ENCODE measurements around the gene CCNE1.

Gene CCNE1

DNA sequence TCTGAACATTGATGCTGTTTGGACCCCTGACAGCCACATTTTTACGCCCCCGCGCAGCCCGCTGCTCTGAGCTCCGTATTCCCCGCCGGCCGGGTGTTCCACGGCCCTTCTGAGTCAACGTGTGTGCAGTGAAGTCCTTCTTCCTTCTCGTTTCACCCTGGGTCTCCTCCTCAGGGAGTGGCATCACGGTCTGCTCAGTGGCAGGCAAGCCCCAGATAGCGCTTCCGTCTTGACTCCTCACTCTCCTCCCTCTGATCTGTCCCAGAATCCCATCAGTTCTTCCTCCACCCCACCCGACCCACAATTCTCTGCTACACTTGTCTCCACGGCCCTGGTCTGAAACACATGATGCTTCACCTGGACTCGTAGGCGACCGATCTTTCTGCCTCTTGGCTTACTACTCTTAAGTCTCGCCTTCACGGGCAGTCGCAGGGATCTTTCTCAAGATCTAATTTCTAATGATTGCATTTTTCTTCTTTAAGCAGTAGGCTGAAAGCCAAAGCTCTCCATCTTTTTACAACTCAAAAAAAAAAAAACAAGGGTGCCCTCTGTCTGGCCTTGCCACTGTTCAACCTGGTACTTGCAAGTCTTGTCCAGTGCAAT lies 33.9 kb downstream of the CCNE1 start:
- DNase-seq, result peak; percentile 59

DNA sequence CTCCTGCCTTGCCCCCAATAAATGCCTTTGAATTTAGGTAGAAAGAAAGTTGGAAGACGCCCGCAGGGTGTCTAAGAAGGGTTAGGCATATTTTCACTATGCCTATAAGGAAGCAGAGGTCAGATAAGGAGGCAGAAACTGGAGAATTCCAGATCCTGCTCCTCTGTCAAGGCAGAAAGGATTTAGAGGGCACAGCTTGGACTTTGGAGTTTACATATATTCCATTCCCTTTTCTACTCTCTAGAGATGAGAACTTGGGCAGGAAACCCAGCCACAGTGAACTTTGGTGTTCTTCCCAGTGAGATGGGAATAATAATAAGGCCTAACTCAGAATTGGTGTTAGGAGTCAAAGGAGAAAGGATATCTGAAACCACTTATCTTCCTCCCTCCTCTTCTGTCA lies 37.4 kb downstream of the CCNE1 start:
- no peak for DNase-seq

DNA sequence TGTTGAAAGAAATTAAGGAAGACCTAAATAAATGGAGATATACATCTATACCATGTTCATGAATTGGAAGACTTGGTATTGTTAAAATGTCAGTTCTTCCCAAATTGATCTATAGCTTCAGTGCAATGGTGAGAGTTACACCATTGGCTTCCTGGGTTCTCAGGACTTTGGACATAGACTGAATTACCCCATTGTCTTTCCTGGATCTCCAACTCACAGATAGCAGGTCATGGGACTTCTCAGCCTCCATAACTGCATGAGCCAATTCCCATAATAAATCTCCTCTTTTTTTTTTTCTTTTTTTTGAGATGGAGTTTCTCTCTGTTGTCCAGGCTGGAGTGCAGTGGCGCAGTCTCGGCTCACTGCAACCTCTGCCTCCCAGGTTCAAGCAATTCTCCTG lies 38.7 kb downstream of the CCNE1 start:
- DNase-seq, result no peak

- peak; percentile 56 for DNase-seq
These were observed 40.2 kb downstream of the CCNE1 start for GRCh38 chr19:29851769-29852521.

GRCh38 chr19:29854033-29854432 lies 42.2 kb downstream of the CCNE1 start:
- no peak for DNase-seq

GRCh38 chr19:29855087-29855486 lies 43.3 kb downstream of the CCNE1 start:
- DNase-seq, result no peak

- DNase-seq, result no peak
These were observed 44.1 kb downstream of the CCNE1 start for GRCh38 chr19:29855741-29856500.

GRCh38 chr19:29858000-29858596 lies 46.3 kb downstream of the CCNE1 start:
- peak; percentile 58 for DNase-seq

DNA sequence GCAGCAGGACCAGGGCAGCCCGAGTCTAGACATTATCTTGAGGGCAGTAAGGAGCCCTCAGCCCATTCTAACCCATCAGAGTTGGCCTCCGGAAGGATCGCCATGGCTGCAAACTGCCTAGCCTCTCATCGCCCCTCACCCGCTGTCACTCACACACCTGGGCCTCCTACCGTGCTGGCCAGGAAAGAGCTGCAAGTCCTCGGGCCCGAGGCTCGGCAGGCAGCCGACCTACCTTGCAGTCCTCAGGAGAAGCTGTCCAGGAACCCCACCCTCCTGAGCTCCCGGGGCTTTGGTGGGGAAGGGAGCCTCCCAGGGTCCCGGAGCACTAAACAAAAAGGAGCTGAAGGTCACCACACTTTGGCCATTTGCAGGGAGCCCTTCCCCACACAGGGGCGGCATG lies 46.8 kb downstream of the CCNE1 start:
- DNase-seq, result no peak

- no peak for DNase-seq
These were observed 48.7 kb downstream of the CCNE1 start for GRCh38 chr19:29860492-29860891.

GRCh38 chr19:29861574-29861973 lies 49.8 kb downstream of the CCNE1 start:
- no peak for DNase-seq

- DNase-seq, result no peak
These were observed 54.2 kb downstream of the CCNE1 start for GRCh38 chr19:29866011-29866410.

GRCh38 chr19:29867984-29868383 lies 56.2 kb downstream of the CCNE1 start:
- no peak for DNase-seq

GRCh38 chr19:29871143-29871542 lies 59.4 kb downstream of the CCNE1 start:
- no peak for DNase-seq

DNA sequence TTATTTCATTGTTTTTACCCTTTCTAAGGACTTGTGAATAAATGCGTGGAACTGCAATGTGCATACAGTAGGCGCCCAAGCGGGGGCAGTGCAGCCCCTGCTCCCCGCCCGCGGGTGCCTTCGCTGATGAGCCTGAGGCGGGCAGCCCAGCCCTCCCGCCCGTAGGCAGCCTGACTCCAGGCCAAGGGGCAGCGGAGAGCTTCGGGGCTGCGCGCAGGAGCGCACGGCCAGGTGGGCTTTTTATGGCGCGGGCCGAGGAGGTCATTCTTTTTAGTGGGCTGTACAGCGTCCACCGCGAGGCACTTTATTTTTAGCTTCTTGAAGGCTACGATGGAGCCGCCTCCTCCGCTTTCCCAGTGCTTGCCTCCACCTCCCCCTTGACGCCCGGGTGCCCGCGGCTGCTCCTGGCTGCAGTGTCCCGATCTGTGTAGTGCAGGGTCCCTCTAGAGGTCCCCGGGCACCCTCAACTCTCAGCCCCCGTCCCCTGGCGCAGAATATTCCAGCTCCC lies 60.5 kb downstream of the CCNE1 start:
- peak; percentile 55 for DNase-seq

DNA sequence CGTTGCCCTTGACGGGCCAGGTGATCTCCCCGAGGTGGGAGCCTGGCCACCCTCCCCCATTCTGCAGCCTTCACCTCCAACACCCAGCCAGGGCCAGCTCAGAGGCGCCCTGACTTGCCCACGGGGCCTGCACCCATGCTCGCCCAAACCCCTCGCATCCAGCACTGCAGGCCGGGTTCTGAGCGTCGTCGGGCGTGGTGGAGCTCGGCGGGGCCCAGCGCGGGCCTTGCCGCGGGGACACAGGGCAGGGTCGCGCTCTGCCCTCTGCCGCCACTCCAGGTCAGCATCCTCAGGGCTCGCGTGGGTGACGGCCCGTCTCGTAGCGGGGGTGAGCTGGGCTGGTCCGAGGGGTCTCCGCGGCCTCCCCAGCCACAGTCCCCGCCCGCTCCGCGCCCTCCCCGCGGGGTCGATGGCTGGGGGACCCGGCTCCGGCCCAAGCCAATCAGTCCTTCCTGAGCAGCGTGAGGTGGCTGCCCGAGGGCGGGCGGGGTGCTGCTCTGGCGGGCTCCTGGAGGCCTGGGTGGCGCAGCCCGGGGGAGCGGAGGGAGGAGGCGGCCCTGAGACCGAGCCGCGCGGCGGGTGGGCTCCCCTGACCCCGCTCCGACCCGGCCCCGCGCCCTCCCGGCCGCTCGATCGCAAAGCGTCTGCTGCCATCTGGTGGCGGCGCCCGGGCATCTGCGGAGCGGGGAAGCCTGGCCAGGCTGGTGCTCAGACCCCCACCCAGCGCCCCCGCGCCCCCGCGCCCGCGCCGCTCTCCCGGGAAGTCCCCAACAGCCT lies 61.4 kb downstream of the CCNE1 start:
- DNase-seq, result peak; percentile 79
